22Rv1 (cell line): ENCODE results near the gene ACTRT3.

Source experiments
- CTCF ChIP-seq: fragments of 450-650 bp; IDR thresholded peaks from 2 replicates; pipeline ENCODE4 v1.5.1; 2017; ENCODE audit warnings: mild to moderate bottlenecking
- ZFX ChIP-seq: fragments of 450-650 bp; IDR thresholded peaks from 2 replicates; pipeline ENCODE4 v1.6.1; 2017; ENCODE audit warnings: antibody characterized with exemption, borderline replicate concordance

DNA sequence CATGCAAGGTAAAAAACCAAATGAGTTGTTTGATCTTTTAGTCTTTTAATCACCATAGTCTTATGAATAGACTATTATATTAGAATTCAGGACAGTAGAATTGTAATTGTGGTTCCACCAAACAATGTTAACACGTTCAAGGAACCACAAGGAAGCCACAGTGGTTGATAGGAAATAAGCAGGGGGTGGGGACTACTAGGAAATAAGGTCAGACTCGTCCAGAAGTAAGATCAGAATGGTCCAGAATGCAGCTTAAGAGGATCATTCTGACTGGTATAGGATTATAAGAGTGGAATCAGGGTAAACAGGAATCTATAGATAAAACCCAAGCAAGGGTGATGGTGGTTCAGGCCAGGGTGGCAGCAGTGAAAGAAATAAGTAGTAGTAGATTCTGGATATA is 11.4 kb upstream of the ACTRT3 start:
- TF ChIP-seq CTCF (no peak), ZFX (no peak)
